Astrocyte (in vitro differentiated cells and primary cell): Measurements from ENCODE around the gene SLC16A3.

ENCODE experiments used
- EZH2 ChIP-seq: IDR thresholded peaks from 2 replicates; pipeline ENCODE4 v1.6.1; 2012; ENCODE audit warnings: mild to moderate bottlenecking, low read length, inconsistent platforms; ENCODE audit not compliant: insufficient read depth
- TF ChIP-seq, protein P1 (sequence below): IDR thresholded peaks from 2 replicates; pipeline ENCODE4 v1.5.1; 2011; ENCODE audit warnings: low read depth, mild to moderate bottlenecking, inconsistent platforms, low read length, moderate library complexity; ENCODE audit not compliant: insufficient read depth

DNA sequence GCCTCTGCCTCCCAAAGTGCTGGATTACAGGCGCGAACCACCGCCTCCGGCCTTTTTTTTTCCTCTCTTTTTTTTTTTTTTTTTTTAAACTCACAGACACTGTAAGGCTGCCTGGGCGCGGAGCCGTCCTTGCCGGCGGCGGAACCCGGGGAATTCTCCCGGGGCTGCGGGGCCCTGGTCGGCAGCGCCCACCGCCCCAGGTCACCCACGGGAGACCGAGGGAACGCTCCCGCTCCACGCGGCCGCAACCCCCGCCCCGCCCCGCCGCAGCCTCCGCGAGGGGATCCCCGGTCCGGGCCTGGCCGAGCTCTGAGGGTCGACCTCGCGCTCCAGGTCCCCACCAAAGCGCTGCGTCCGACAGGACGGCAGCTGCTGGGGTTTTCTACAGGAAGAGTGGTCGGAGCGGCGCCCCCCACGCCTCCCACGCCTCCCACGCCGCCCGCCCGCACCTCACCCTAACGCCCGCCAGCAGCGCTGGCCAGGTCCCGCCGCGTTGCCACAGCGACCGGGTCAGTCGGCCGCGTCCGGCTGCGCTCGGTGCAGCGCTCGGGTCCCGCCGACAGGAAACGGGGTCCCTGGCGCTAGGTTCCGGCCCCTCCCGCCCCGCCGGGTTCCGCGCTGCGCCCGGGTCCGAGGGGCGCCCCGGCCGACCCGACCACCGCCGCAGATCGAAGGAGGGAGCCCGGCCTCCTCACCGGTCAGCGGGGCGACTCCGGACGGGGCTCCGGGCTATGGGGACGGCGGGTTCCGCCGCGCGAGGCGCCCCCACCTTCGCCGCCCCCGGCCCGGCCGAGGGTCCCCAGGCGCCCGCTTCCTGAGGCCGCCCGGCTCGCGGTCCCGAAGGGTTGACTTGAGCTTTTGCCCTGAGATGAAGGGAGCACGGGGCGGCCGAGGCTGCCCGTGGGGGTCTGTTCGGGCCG is 16.3 kb upstream of the SLC16A3 start, which contains the start of gene CCDC57:
- TF ChIP-seq, protein P1, sequence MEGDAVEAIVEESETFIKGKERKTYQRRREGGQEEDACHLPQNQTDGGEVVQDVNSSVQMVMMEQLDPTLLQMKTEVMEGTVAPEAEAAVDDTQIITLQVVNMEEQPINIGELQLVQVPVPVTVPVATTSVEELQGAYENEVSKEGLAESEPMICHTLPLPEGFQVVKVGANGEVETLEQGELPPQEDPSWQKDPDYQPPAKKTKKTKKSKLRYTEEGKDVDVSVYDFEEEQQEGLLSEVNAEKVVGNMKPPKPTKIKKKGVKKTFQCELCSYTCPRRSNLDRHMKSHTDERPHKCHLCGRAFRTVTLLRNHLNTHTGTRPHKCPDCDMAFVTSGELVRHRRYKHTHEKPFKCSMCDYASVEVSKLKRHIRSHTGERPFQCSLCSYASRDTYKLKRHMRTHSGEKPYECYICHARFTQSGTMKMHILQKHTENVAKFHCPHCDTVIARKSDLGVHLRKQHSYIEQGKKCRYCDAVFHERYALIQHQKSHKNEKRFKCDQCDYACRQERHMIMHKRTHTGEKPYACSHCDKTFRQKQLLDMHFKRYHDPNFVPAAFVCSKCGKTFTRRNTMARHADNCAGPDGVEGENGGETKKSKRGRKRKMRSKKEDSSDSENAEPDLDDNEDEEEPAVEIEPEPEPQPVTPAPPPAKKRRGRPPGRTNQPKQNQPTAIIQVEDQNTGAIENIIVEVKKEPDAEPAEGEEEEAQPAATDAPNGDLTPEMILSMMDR = no peak
- TF ChIP-seq EZH2 = no peak
